Measurements from ENCODE around the gene GRIN2C.

DNA sequence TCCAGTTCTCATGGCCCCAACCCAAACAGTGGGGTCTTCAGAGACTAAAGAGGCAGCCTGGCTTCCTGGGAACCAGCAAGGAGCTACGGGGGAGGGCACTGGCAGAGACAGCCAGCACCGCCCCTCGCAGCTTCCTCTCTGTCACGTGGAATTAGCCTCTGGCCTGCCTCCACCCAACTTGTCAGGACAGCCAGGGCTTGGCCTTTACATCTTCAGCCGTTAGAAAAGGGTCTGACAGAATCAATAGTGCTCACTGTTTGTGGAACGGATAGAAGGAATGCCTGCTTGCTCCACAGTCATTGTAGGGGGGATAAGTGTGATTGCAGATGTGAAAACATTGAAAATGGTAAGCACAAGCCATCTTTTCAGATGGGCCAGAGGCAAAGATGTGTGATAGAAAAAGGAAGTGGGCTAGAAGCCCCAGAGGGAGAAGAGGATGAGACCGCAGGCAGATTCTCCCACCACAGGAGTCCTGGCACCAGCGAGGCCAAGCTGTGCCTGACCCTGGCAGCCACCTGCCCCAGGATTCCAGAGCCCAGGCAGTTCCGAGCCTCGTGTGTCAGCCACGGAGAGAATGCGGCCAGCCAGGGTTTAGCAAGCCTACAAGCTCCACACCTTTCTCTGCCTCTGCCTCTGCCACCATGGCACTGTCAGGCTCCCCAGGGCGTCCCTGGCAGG is 18.6 kb downstream of the GRIN2C start:
- TF ChIP-seq, protein P1, sequence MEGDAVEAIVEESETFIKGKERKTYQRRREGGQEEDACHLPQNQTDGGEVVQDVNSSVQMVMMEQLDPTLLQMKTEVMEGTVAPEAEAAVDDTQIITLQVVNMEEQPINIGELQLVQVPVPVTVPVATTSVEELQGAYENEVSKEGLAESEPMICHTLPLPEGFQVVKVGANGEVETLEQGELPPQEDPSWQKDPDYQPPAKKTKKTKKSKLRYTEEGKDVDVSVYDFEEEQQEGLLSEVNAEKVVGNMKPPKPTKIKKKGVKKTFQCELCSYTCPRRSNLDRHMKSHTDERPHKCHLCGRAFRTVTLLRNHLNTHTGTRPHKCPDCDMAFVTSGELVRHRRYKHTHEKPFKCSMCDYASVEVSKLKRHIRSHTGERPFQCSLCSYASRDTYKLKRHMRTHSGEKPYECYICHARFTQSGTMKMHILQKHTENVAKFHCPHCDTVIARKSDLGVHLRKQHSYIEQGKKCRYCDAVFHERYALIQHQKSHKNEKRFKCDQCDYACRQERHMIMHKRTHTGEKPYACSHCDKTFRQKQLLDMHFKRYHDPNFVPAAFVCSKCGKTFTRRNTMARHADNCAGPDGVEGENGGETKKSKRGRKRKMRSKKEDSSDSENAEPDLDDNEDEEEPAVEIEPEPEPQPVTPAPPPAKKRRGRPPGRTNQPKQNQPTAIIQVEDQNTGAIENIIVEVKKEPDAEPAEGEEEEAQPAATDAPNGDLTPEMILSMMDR (IDR thresholded peaks at IDR 0.05; ENCODE audit: insufficient read depth, low read depth, low read length): no peak
- no peak for TF ChIP-seq EZH2 (IDR thresholded peaks at IDR 0.05; ENCODE audit: insufficient read depth, low read length)
